Endothelial cell of hepatic sinusoid (primary cell): Measurements from ENCODE around the gene PUS7.
"Not testable (repeated sequence)": the region's sequence is repeated elsewhere in the genome, so short reads cannot be mapped to it uniquely, and the experiment has no call there.

Source experiments
- in situ Hi-C: cut with HindIII; loops from 2 replicates; pipeline ENCODE4 v1.10.0; 2017; ENCODE audit warnings: low sequenced_read_pairs

Gene PUS7, protein sequence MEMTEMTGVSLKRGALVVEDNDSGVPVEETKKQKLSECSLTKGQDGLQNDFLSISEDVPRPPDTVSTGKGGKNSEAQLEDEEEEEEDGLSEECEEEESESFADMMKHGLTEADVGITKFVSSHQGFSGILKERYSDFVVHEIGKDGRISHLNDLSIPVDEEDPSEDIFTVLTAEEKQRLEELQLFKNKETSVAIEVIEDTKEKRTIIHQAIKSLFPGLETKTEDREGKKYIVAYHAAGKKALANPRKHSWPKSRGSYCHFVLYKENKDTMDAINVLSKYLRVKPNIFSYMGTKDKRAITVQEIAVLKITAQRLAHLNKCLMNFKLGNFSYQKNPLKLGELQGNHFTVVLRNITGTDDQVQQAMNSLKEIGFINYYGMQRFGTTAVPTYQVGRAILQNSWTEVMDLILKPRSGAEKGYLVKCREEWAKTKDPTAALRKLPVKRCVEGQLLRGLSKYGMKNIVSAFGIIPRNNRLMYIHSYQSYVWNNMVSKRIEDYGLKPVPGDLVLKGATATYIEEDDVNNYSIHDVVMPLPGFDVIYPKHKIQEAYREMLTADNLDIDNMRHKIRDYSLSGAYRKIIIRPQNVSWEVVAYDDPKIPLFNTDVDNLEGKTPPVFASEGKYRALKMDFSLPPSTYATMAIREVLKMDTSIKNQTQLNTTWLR

DNA sequence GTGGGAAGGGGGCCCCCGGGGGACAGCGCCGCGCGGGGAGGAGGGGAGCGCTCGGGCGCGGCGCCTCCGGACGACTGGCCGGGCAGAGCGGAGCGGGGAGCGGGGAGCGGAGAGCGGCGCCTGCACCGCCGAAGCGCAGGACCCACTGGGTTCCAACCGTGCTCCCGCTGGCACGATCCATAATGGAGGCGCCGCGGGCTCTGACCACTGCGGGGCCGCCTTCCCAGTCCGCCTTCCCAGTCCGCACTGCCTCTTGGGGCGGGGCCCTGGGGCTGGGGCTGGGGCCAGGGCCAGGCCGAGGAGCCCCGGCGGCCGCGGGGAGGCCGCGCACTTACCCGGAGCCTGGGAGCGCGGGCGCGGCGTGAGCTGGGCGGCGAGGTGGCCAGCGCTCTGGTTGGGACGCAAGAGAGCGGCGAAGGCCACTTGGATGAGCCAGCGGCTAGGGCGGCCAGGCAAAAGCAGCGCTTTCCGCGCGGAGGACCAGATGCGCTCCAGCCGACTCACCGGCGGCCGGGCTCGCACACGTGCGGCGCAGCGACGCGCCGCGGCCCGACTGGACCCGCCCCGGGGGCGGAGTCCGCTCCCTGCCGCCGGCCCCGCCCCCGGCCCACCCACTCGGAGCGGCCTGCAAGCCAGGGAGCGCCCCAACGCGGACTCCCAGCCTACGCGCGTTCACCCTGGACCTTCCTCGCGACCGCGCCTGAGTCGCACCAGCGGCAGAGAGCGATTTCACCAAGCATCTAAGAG, at the start of gene PUS7:
TSS of gene PUS7 (minus strand) at position 555 of the 747 bp plus-strand sequence. CDS start 13,759 bp downstream, outside the sequence.
- in situ Hi-C loops = no loop called here

DNA sequence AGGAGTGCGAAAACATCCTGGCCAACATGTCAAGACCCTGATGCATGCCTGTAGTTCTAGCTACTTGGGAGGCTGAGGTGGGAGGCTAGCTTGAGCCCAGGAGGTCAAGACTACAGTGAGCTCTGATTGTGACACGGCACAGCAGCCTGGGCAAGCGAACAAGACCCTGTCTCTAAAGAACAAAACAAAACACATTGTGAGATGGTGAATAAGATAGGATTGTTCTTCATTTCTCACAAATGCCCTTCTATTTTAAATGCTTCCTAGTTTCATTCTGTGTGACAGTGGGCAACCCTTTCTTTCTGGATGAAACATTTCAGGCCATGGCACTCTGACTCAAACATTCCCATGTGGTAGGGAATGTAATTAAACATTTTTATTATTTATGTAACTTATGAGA, 45.8 kb upstream of the PUS7 start:
- in situ Hi-C loops = no loop called here

DNA sequence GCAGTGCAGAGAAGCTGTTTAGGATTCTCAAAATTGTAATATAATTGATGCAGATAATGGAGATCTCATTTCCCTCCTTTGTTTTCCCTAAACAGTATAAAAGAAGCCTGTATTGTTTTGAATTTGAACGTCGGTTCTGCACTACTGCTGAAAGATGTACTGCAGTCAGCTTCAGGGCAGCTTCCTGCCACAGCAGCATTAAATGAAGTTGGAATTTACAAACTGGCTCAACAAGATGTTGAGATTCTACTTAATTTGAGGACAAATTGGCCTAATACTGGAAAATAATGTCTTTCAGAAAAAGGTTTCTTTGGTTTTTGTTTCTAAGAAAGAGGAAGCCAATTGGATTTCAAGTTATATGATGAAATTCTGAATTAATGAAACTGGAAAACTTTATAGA, 45.0 kb upstream of the PUS7 start:
- in situ Hi-C loops = no loop called here

DNA sequence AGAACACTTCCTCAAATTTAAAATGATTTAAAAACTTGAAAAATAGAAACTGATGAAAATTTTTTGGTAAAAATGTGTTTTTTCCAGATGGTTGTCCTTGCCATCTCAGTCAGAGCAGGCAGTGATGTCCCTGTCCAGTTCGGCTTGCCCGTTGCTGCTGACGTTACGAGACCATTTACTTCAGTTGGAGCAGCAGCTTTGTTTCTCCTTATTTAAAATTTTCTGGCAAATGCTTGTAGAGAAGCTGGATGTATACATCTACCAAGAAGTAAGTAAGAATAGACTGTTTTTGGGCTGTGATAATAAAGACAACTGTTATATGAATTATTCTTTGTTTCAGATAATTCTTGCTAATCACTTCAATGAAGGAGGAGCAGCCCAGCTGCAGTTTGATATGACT, 43.1 kb upstream of the PUS7 start:
- in situ Hi-C loops = no loop called here

DNA sequence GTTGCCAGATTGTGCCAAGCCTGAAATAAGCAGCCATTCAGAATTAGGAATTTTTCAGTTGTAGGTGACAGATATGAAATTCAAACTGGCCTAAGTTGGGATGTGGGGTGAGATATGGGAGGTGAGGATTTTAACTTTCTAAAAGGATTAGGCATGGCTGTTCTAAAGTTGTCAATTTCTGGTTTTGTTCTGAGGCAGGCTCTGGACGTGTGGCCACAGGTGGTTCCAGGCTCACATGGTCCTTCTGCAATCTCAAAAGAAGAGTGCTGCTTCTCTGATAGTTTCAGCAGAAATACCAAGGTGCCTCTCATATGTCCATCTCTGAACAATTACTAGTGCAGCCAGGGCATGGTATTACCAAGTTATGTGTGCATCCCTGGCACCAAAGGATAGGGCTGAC, 37.9 kb upstream of the PUS7 start:
- in situ Hi-C loops = no loop called here

DNA sequence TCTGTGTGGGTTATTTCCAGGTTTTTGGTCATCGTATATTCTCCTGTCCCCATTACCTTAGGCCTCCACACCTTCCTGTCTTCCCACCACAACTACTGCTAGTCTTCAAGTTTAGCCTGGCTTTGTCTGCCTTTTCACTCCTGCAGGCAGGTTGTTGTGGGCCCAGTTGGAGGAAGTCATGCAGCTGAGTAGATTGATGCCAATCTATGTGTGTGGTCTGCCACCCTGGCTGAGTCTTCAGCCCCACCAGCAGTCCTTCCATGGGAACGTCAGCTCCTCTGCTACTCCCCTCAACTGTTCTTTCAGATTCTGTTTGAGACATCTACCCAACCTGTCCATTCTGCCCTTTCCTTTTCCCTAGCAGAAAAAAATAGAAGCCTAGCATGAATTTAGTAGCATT, 16.3 kb upstream of the PUS7 start:
- in situ Hi-C loops = no loop called here

DNA sequence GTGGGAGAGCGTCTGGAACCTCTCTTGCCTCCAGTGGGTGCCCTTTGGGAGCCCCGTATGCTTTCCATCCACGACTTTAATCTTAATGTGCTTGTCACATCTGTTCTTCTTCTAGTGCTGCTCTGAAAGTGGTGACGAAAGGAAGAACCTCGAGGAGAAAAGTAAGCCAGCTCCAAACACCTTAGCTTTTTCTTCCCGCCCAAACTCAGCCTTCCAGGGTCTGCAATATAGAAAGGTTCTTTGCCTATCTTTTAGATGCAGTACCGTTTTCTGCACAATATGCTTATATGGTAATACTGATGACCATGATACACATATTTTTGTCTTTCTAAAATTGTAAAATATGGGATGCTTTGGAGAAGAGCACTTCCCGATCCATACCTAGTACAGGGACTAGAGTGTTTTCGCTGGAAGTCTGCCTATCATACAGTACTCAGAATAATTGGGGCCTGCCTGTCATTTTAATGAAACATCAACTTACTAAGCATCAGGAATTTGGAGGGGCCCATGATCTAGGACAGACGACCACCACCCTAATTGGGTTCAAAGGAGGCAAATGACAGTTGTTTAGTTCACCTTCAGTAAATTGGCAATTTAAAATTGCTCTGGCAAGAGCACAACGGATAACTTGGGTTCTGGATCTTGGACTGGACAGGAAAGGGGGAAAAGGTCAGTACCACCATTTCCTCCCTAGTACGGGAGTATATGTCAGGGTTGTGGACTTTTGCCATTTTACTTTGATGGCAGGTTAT, 10.8 kb upstream of the PUS7 start:
- in situ Hi-C loops = no loop called here

DNA sequence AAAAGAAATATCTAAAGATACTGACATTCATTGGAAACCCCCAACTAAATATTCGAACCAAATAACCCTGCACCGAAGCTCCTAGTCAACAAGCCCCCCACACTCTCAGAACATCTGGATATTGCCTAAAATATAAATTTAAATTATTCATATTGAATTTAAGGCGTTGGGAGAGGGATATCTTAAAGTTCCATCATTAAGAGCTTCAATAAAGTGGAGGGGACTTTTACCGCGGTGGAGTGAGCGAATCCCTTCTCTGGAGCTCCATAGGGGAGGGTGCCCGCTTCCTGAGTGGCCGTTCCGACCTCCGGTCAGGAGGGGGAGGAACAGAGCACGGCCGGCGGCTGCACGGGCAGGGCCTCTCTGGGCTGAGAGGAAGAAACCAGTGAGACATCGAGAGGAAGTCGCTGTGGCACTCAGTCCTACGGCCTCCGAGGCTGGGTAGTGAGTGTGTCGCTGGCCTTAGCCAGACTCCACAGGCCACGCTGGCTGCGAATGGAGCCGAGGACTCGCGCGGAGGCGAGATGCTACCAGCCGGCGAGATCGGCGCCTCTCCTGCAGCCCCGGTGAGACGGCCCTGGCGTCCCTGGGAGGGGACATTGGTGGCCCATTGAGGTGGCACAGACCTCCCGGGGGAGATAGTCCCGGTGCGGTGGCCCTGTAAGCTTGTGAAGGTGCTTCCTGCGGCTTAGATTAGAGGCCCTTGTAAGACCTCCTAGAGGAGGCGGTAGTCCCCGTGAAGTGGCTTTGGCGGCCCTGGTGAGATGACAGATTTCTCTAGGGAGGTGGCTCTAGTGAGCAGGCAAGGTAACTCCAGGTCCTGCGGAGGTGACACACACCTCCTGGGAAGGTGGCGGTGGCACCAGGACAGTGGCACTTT, 10.0 kb upstream of the PUS7 start, which contains the start of gene RINT1:
TSS of gene RINT1 (plus strand) at position 410 of the 880 bp plus-strand sequence. CDS start at position 525, 115 bp downstream.
- in situ Hi-C loops = no loop called here

DNA sequence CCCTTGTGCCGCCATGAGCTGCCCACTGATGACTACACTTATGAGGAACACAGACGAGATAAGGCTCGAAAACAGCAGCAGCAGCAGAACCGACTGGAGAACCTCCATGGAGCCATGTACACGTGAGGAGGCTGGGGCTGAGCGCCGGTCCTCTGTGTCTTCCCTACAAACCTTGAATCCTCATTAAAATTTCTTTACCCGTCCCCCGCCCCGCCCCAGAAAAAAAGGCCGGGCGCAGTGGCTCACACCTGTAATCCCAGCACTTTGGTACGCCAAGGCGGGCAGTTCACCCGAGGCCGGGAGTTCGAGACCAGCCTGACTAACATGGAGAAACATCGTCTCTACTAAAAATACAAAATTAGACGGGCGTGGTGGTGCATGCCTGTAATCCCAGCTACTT, 8.5 kb upstream of the PUS7 start:
- in situ Hi-C loops = no loop called here

DNA sequence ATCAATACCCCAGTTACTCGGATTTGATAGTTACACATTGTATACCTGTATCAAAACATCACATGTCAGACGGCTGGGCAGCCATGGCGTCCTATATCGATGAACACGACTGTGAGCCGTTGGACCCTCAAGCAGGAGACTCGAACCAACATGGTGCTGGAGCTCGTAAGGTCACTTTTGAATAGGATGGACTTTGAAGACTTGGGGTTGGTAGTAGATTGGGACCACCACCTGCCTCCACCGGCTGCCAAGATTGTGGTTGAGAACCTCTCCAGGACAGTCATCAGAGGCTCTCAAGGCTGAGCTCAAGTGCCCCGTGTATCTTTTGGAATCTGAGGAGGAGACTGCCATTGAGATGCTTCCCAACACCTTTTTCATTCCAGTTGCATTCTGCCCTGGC, 8.1 kb upstream of the PUS7 start:
- in situ Hi-C loops = no loop called here

DNA sequence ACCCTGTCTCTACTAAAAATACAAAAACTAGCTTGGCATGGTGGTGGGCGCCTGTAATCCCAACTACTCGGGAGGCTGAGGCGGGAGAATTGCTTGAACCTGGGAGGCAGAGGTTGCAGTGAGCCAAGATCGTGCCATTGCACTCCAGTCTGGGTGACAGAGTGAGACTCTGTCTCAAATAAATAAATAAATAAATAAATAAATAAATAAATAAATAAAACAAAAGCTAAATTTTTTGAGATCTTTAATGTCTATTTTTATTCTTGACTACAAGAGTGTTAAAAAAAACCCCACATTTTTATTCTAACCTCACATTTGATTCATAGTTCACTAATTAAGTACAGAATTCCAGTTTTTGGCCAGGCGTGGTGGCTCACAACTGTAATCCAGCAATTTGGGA, 5.7 kb upstream of the PUS7 start:
- in situ Hi-C loops = not testable (repeated sequence)

DNA sequence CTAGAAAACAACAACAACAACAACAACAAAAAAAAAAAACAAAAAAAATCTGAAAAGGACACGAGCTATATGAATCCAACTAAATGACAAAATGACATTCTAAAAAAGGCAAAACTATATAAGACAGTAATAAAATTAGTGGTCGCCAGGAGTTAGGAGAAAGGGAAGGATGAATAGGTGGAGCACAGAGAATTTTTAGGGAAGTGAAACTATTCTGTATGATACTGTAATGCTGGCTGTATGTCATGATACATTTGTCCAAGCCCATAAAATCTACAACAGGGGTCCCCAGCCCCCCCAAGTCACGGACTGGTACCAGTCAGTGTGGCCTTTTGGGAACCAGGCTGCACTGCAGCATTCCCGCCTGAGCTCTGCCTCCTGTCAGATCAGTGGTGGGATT, 2.8 kb upstream of the PUS7 start:
- in situ Hi-C loops = no loop called here

DNA sequence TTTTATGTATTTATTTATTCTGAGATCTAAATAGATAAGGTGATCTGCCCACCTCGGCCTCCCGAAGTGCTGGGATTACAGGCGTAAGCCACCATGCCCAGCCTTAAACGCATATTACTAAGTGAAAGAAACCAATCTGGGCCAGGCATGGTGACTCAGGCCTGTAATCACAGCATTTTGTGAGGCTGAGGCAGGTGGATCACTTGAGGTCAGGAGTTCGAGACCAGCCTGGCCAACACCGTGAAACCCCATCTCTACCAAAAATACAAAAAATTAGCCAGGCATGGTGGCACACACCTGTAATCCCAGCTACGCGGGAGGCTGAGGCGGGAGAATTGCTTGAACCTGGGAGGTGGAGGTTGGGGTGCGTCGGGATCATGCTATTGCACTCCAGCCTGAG, 2.4 kb upstream of the PUS7 start:
- in situ Hi-C loops = not testable (repeated sequence)

DNA sequence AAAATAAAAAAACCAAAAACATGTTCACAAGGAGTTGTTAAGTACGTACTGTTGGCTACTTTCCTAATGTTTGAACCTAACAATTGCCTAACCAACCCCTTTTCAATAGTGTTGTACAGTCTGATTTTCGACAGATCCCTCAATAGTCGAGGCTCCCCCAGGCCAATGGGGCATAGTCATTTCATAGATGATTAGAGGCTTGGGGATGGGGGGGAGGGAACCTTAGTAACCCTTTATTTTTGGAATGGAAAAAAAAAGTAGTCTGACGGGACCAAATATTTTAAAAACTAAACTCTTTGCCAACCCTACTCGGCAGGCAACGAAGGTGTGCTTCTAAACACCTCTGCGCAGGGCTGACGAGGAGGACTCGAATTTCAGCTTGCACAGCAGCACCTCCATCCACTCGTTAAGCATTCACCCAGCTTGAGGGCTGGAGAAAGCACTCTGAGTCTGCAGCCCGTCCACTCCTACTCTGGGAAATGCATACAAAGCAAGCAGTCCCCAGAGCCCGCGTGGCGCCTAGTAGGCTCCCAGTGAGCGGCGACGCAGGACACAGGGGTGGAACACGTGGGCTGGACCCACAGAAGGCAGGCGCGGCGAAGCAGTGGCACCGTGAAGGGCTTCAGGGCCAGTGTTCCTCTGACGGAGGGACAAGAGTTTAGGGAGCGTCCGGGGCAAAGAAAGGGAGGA, 899 bp downstream of the PUS7 start:
- in situ Hi-C loops = no loop called here

DNA sequence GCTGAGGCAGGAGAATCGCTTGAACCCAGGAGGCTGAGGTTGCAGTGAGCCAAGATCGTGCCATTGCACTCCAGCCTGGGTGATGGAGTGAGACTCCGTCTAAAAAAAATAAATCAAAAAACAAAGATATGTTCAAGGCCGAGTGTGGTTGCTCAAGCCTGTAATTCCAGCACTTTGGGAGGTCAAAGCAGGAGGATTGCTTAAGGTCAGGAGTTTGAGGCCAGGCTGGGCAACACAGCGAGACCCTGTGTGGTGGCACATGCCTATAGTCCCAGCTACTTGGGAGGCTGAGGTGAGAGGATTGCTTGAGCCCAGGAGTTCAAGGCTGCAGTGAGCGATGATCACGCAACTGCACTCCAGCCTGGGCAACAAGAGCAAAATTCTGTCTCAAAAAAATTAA, 1.5 kb downstream of the PUS7 start:
- in situ Hi-C loops = not testable (repeated sequence)

DNA sequence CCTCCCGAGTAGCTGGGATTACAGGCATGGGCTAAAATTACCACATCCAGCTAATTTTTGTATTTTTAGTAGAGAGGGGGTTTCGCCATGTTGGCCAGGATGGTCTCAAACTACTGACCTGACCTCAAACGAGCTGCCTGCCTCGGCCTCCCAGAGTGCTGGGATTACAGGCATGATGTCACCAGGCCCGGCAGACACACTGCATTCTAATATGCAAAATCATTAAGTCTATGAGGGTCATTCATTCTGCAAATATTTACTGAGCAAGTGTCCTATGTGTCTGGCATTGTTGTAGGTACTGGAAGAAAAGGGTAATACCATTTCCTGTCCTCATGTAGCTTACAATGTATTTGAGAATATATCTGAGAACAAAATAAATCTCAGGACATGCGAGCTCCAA, 2.7 kb downstream of the PUS7 start:
- in situ Hi-C loops = no loop called here

DNA sequence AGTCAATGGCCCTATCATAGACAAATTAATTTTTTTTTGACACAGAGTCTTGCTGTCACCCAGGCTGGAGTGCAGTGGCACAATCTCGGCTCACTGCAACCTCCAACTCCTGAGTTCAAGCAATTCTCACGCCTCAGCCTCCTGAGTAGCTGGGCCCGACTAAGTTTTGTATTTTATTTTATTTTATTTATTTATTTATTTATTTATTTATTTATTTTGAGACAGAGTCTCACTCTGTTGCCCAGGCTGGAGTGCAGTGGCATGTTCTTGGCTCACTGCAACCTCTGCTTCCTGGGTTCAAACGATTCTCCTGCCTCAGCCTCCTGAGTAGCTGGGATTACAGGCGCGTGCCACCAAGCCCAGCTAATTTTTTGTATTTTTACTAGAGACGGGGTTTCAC, 6.5 kb downstream of the PUS7 start:
- in situ Hi-C loops = not testable (repeated sequence)

DNA sequence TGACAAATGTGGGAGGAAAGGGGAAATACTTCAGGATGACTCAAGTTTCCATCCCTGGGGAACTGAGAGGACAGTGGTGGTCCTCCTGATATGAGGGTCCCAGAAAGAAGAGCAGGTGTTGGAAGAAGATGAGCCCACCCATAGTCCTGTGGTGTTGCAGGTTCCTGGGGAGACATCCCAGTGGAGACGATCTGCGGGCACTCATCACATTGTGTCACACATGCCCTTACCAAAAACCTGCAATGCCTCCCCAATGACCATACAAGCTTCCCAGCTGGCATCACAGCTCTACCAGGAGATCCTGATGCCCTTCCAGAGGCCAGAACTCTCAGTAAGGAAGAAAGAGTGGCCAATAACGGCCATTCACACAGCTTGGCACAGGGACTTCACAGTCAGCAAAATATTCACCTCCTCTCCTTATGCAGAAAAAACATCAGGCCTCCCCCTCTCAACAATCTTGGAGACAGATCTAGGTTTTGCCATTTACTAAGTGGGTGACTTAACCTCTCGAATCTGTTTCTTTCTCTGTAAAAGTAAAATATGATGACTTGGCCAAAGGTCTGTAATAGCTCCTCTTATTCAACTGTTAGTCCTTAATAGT, 9.0 kb downstream of the PUS7 start:
- in situ Hi-C loops = no loop called here

DNA sequence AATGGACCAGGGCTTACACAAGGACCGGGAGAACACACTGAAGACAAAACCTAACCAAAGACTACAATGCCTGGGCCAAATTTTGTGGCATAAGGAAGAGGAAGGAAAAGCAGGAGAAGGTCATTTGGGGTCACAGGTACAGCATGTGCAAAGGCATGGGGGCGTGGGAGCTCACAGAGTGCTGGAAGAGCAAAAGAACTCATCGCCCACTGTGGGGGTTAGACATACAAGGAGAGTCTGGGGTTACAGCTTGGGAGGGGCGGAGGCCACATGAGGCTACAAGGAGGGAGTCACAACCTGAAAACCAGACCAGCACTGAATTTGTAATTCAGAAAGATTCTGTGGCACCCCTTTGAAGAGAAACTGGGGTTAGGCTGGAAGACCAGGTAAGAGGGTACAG, 9.7 kb downstream of the PUS7 start:
- in situ Hi-C loops = no loop called here
